Measurements from ENCODE around the gene INKA1. TPM values are rescaled to one million over a fixed set of nuclear protein-coding genes. Genes with fewer than 3 reads are reported as not detected.

Gene INKA1
- total RNA-seq, 1 donor from 2014 or later: 21.6 TPM

DNA sequence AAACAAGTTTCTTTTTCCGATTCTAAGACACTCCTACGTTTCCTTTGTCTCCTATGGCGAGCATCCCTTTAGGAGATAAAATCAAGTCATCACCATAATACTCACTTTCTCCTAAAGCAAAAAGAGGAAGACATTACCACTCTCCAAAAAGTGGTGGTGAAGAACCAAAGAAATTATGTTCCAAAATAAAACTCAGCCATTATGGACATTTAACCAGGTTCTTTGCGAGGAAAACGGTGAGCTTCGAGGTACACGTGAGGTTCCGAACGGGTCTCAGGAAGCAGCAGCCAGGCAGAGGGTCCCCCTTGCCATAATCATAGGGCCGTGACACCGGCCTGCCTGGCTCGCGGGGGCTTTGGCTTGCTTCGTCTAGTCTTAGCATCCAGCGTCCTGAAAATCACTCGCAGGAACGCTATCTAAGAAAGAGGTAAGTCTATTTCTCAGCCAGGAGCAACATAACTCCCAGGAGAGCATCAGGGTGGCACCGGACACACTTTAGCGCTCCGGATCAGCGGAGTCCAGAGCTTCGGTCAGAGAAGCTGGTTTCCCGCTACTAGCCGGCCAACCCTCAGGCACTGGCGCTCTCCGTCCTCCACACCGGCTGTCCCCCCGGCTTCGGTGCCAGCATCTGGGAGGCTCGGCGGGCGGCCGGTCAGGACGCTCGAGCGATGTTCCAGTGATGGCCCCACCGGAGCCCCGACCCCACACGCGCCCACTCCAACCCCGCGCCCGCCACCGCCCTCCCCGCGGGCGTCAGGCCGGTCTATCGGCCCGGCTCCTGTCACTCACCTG is 17.3 kb upstream of the INKA1 start:
- DNase-seq (ENCODE audit: low read depth): no peak
- peak overlapping the region; percentile 91 for H3K4me3 ChIP-seq (ENCODE audit: low read depth, low read length)
- TF ChIP-seq, protein P1, sequence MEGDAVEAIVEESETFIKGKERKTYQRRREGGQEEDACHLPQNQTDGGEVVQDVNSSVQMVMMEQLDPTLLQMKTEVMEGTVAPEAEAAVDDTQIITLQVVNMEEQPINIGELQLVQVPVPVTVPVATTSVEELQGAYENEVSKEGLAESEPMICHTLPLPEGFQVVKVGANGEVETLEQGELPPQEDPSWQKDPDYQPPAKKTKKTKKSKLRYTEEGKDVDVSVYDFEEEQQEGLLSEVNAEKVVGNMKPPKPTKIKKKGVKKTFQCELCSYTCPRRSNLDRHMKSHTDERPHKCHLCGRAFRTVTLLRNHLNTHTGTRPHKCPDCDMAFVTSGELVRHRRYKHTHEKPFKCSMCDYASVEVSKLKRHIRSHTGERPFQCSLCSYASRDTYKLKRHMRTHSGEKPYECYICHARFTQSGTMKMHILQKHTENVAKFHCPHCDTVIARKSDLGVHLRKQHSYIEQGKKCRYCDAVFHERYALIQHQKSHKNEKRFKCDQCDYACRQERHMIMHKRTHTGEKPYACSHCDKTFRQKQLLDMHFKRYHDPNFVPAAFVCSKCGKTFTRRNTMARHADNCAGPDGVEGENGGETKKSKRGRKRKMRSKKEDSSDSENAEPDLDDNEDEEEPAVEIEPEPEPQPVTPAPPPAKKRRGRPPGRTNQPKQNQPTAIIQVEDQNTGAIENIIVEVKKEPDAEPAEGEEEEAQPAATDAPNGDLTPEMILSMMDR (IDR thresholded peaks at IDR 0.05; ENCODE audit: insufficient read depth, low read length, severe bottlenecking): no peak
- peak; percentile 81 for FAIRE-seq
- no peaks in the 10 kb centered on the region for H3K27me3 ChIP-seq (ENCODE audit: control insufficient read depth, insufficient read depth, low read length)
- H3K36me3 ChIP-seq (ENCODE audit: control insufficient read depth, insufficient read depth, low read length): peaks cover 2% of the 10 kb centered on the region

DNA sequence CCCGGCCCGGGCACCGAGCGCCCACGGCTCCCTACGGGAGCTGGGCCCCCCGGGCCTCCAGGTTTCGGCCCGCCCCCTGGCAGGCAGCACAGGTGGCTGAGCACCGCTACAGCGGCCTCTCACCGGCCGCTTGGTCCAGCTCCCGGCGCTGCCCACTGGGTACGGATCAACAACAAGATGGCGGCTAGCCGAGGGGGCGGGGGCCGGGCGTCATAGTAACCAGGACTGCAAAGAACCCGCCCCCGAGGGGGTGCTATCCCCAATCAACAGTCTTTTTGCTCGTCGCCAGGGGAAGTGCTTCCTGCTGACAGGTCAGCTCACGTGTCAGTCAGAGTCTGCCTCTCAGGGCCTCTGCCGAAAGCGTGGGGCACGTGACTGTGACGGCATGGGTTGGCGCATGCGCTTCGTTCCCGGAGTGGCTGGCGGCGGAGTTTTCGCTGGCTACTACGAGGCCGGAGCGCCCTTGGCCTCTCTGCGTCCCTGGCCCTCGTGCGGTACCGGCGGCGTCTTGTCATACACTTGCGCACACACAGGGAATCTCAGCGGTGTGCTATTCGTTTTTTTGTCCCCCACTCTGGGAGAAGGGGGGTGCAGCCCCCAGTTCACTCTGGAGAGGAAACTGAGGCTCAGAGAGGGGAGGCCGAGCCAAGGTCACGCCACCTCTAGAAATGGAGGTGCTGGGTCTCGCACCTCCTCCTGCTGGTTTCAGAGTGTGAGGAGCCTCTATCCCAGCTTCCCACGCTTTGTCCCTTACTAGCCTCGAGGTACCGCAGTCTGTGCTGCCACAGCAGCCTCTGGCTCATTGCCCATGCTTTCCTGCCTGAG is 16.5 kb upstream of the INKA1 start, which contains the start of gene IP6K1:
IP6K1 (minus strand) TSS at position 186 of the 825 bp plus-strand sequence. CDS start 38,502 bp downstream, outside the sequence.
- Histone ChIP-seq H3K27me3 (ENCODE audit: control insufficient read depth, insufficient read depth, low read length) (no peaks in the 10 kb centered on the region), H3K36me3 (ENCODE audit: control insufficient read depth, insufficient read depth, low read length) (peaks cover 2% of the 10 kb centered on the region), H3K4me3 (ENCODE audit: low read depth, low read length) (peak within 1 kb of the TSS; percentile 91)
- FAIRE-seq (peak; percentile 86), DNase-seq (ENCODE audit: low read depth) (peak; percentile 99)
- TF ChIP-seq, protein P1 (IDR thresholded peaks at IDR 0.05; ENCODE audit: insufficient read depth, low read length, severe bottlenecking): no peak

DNA sequence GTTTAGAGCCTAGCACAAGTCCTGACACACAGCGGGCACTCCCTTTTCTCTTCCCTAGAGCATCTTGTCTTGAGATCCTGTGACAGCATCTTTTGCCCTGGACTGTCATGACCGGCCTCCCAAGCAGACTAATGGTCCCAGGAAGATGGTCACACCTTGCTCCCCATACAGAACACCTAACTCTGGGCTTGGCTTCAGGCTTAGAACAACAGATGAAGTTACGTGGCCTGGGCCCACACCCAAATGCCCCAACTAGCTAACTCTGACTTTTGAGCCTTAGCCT is 15.9 kb upstream of the INKA1 start:
- H3K4me3 ChIP-seq (ENCODE audit: low read depth, low read length): no peak overlapping the region

DNA sequence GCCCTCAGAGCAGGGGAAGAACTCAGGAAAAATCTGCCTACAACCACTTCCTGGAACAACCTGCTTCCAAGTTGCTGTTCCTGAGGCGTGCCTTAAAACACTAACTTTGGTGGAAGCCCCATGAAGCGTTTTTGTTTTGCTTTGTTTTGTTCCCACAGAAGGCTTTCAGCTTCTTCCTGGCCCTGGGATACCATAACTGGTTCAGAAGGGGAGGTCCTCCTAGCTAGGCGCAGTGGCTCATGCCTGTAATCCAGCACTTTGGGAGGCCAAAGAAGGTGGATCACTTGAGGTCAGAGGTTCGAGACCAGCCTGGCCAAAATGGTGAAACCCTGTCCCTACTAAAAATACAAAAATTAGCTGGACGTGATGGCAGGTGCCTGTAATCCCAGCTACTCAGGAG is 15.5 kb upstream of the INKA1 start:
- DNase-seq (ENCODE audit: low read depth): no peak
- Histone ChIP-seq H3K36me3 (ENCODE audit: control insufficient read depth, insufficient read depth, low read length) (peaks cover 2% of the 10 kb centered on the region), H3K4me3 (ENCODE audit: low read depth, low read length) (no peak overlapping the region), H3K27me3 (ENCODE audit: control insufficient read depth, insufficient read depth, low read length) (no peaks in the 10 kb centered on the region)
- TF ChIP-seq, protein P1 (IDR thresholded peaks at IDR 0.05; ENCODE audit: insufficient read depth, low read length, severe bottlenecking): no peak
- FAIRE-seq: no peak

More for the DNA sequence above, 15.9 kb upstream of the INKA1 start:
- TF ChIP-seq, protein P1 (IDR thresholded peaks at IDR 0.05; ENCODE audit: insufficient read depth, low read length, severe bottlenecking): no peak
- H3K36me3 ChIP-seq (ENCODE audit: control insufficient read depth, insufficient read depth, low read length): peaks cover 2% of the 10 kb centered on the region
- H3K27me3 ChIP-seq (ENCODE audit: control insufficient read depth, insufficient read depth, low read length): no peaks in the 10 kb centered on the region
- FAIRE-seq (peak; percentile 62), DNase-seq (ENCODE audit: low read depth) (peak; percentile 65)

DNA sequence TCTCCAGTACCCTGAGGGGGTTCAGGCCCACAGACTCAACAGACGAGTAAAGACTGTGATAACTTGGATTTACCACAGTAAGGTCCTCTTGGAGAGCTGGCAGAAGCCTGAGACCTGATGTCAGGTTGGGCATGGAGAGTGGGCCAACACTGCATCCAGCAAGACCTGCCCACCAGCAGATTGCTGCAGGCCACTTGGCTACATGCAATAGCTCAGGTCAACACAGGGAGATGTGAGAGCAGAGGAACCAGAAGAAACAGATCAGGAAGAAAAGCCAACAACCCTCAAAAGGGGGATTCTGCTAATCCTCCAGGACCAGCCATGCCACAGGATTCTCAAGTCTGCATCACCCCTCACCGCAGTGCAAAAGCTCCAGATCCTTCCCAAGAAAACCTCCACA is 15.0 kb upstream of the INKA1 start:
- TF ChIP-seq, protein P1 (IDR thresholded peaks at IDR 0.05; ENCODE audit: insufficient read depth, low read length, severe bottlenecking): no peak
- FAIRE-seq (no peak), DNase-seq (ENCODE audit: low read depth) (no peak)
- peaks cover 2% of the 10 kb centered on the region for H3K36me3 ChIP-seq (ENCODE audit: control insufficient read depth, insufficient read depth, low read length)
- H3K4me3 ChIP-seq (ENCODE audit: low read depth, low read length): no peak overlapping the region
- H3K27me3 ChIP-seq (ENCODE audit: control insufficient read depth, insufficient read depth, low read length): no peaks in the 10 kb centered on the region

All from bronchial epithelial cell (primary cell).